ENCODE data around the gene HESX1.

HESX1 gene

DNA sequence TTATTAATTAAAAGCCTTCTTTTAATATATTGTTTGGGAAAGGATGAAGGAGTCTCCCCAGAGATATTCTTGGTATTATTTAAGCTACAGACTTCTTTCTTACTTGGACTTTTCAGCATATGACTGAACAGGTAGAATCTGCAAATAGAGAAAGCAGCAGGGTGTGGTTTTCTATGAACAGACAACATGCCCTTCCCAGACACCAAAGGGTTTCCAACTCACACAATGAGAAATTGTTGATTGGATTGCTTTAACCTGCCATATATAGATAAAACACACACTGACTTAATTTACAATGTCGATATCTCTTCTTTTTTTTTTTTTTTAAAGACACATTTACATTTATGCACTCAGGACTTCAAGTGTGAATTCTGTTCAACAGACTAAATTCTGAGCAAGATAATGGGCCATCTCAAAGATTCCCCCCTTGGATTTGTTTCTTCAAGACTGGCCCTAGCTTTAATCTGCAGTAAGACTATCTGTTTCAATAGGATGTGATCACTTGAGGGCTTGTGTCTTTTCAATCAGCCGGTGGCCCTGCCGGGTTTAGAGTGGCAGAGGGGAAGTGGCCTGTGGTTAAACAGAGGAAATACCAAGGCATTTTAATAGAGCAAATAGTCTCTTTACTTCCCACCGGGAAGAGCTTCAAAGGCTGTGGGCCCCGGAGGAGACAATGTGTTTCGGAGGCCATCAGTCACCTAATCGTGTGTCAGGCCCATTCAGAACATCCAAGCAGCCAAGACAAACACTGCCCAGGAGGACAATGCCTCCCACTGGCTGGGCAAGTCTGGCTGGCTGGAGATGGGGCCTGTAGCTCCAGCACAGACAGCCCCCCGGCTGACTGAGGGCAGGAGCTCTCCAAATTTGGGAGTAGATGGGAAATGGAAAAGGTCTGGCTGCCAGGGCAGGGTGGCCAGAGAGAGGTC is 40.7 kb downstream of the HESX1 start:
- Histone ChIP-seq H4K20me1 (ENCODE audit: insufficient read depth, low read length) (no peaks in the 10 kb centered on the region; the same call in 1 of the 2 replicates), H3K9ac (ENCODE audit: low read depth, low read length) (no peak overlapping the region), H3K4me3 (ENCODE audit: low read depth in 1 of 2, low read length in 2 of 2) (no peak overlapping the region), H3K27me3 (ENCODE audit: insufficient read depth, low read length, poor library complexity) (peaks cover 23% of the 10 kb centered on the region), H3K36me3 (ENCODE audit: insufficient read depth, low read length) (no peaks in the 10 kb centered on the region), H3K79me2 (ENCODE audit: insufficient read depth, low read length) (no peaks in the 10 kb centered on the region), H3K4me2 (ENCODE audit: insufficient read depth, low read length) (no peak overlapping the region), H3K27ac (ENCODE audit: low read length) (no peak overlapping the region), H2AFZ (ENCODE audit: low read depth, low read length) (no peak overlapping the region), H3K4me1 (ENCODE audit: insufficient read depth, low read length) (peaks cover 9% of the 10 kb centered on the region), H3K9me3 (ENCODE audit: insufficient read depth, low read length, severe bottlenecking) (no peaks in the 10 kb centered on the region)
- no peak for TF ChIP-seq EZH2 (IDR thresholded peaks at IDR 0.05; ENCODE audit: borderline replicate concordance, low read depth, low read length, severe bottlenecking)
- TF ChIP-seq CTCF (IDR thresholded peaks at IDR 0.05; ENCODE audit: borderline replicate concordance, extremely low read depth, low read length, poor library complexity, severe bottlenecking): no peak
- DNase-seq (peak; percentile 64), ATAC-seq (ENCODE audit: insufficient read depth, low read depth) (peak; percentile 94)

GRCh38 chr3:57158325-57158724 is 41.5 kb downstream of the HESX1 start:
- H3K9me3 ChIP-seq (ENCODE audit: insufficient read depth, low read length, severe bottlenecking): no peaks in the 10 kb centered on the region
- DNase-seq (no peak), ATAC-seq (ENCODE audit: insufficient read depth, low read depth) (no peak)
- TF ChIP-seq CTCF (IDR thresholded peaks at IDR 0.05; ENCODE audit: borderline replicate concordance, extremely low read depth, low read length, poor library complexity, severe bottlenecking) (no peak), EZH2 (IDR thresholded peaks at IDR 0.05; ENCODE audit: borderline replicate concordance, low read depth, low read length, severe bottlenecking) (no peak)
- H3K4me2 ChIP-seq (ENCODE audit: insufficient read depth, low read length): no peak overlapping the region
- H3K4me1 ChIP-seq (ENCODE audit: insufficient read depth, low read length): peaks cover 9% of the 10 kb centered on the region
- no peak overlapping the region for H3K4me3 ChIP-seq (ENCODE audit: low read depth in 1 of 2, low read length in 2 of 2)
- H4K20me1 ChIP-seq (ENCODE audit: insufficient read depth, low read length): no peaks in the 10 kb centered on the region; the same call in 1 of the 2 replicates
- no peaks in the 10 kb centered on the region for H3K79me2 ChIP-seq (ENCODE audit: insufficient read depth, low read length)
- H3K9ac ChIP-seq (ENCODE audit: low read depth, low read length): no peak overlapping the region
- H3K27ac ChIP-seq (ENCODE audit: low read length): no peak overlapping the region
- H3K27me3 ChIP-seq (ENCODE audit: insufficient read depth, low read length, poor library complexity): peaks cover 25% of the 10 kb centered on the region
- H2AFZ ChIP-seq (ENCODE audit: low read depth, low read length): no peak overlapping the region
- no peaks in the 10 kb centered on the region for H3K36me3 ChIP-seq (ENCODE audit: insufficient read depth, low read length)

DNA sequence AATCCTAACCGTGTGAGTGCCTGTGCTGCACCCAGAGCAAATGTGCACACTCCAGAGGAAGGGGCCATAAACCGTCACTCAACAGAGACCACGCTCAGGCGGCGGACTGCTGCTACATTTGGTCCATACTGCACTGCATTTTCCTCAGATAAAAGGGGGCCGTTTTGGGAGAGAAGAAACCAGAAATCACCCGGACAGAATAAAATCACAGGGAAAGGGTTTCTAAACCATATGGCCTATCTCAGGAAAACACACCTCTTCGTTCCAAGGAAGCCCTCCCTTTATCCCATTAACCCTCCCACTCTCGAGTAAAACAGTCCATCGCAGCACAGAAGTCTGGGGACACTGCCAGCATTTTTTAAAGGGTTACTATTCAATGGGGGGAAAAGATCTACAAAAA is 42.2 kb downstream of the HESX1 start:
- no peaks in the 10 kb centered on the region for H3K79me2 ChIP-seq (ENCODE audit: insufficient read depth, low read length)
- no peak overlapping the region for H3K27ac ChIP-seq (ENCODE audit: low read length)
- ATAC-seq (ENCODE audit: insufficient read depth, low read depth) (no peak), DNase-seq (no peak)
- no peaks in the 10 kb centered on the region for H3K9me3 ChIP-seq (ENCODE audit: insufficient read depth, low read length, severe bottlenecking)
- H3K36me3 ChIP-seq (ENCODE audit: insufficient read depth, low read length): no peaks in the 10 kb centered on the region
- H3K9ac ChIP-seq (ENCODE audit: low read depth, low read length): no peak overlapping the region
- peaks cover 9% of the 10 kb centered on the region for H3K4me1 ChIP-seq (ENCODE audit: insufficient read depth, low read length)
- H3K27me3 ChIP-seq (ENCODE audit: insufficient read depth, low read length, poor library complexity): peaks cover 25% of the 10 kb centered on the region
- no peak for TF ChIP-seq CTCF (IDR thresholded peaks at IDR 0.05; ENCODE audit: borderline replicate concordance, extremely low read depth, low read length, poor library complexity, severe bottlenecking)
- no peak for TF ChIP-seq EZH2 (IDR thresholded peaks at IDR 0.05; ENCODE audit: borderline replicate concordance, low read depth, low read length, severe bottlenecking)
- H3K4me2 ChIP-seq (ENCODE audit: insufficient read depth, low read length): no peak overlapping the region
- H4K20me1 ChIP-seq (ENCODE audit: insufficient read depth, low read length): no peaks in the 10 kb centered on the region
- no peak overlapping the region for H2AFZ ChIP-seq (ENCODE audit: low read depth, low read length)
- no peak overlapping the region for H3K4me3 ChIP-seq (ENCODE audit: low read depth in 1 of 2, low read length in 2 of 2)
